Measurements from ENCODE around the gene GPC2.

Gene GPC2

DNA sequence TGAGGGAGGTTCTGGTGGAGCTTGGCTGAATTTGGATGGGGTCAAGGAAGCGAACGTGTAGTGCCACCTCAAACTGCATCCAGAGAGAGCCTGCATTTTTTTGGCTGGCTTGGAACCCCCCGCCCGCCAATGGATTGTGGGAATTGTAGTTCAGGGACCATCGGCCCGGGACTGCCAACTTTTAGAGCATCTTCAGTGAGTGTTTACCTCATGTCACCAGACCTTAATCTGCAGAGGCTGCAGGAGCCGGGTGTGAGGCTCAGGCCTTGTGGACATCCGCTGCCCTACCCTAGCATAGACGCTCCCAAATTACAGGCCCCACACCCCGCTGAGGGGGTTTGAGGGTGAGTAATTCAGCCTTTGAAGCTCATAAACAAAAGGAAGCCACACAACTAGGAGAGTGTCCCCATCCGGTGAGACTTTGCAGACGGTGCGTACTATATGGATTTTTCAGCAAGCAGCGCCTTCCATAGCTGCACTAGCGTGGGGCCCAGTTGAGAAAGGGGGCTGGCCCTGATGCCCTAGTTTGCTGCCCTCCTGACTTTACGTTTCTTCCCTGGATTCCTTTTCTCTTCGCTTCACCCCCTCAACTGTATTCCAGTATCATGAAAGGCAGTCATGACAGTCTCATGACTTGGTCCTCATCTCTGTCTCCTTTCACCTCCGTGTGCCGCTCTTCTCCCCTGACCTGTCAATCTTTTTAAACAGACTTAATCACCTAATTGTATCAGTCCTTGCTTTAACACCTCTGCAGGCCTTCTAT, 57.0 kb downstream of the GPC2 start:
- TF ChIP-seq POLR2A (IDR thresholded peaks at IDR 0.05; ENCODE audit: low read depth, low read length): no peak
- FAIRE-seq: no peak
- DNase-seq (ENCODE audit: insufficient read length, low spot score): peak; percentile 77
